Right renal cortex interstitium (tissue), 3 donors: Measurements from ENCODE around the gene EXTL1. TPM values are rescaled to one million over a fixed set of nuclear protein-coding genes. Genes with fewer than 3 reads are reported as not detected.

Experiments used
- DNase-seq, 3 donors: peaks; one replicate each; pipeline ENCODE4 v3.0.0-alpha.2; 2013; ENCODE audit warnings: low read depth in 3 of 3, low spot score in 2 of 3
- polyA plus RNA-seq, 3 donors: library from polyadenylated mRNA; unstranded; fragments of 120-200 nt; gene quantifications; one replicate each; pipeline ENCODE4 v1.2.1, GENCODE V29; 2013; ENCODE audit not compliant: insufficient read length in 3 of 3

Gene EXTL1
- polyA plus RNA-seq, 3 donors = 1.1 to 1.5 (median 1.3) TPM

DNA sequence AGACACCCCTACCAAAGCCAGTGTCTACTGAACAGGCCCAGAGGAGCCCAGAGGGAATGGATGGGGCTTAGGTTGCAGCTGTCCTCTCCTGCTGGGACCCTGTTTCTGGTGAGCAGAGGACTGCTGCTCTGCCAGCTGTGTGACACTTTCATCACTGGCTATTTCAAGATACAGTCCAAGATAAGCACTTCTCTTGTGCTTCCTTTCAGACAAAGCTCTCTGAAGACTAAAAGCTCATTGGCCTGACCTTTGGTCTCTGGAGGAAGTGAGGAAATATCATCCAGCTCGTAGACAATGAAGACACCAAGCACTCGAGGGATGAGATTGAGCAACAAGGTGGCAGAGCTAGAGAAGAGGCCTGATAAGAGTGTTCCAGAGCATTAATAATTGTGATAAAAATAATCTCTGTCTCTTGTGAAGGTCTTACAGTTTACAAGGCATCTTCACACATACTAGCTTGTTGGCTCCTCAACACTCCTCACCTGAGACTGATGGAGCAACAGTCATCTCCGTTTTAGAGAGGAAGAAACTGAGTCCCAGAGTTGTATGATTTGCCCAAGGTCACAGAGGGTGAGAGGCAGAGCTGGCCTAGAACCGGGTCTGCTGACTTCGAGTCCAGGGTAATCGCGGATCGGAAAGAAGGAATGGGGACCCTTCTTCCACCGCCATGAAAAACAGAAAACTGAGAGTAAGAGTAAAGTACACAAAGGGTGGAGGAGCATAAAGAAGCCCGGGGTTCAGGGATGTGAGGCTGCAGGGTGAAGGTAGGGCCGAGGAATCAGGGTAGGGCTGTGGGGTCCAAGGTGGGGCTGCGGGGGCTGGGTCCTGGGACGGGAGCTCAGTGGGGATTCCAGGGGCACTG is 24.4 kb upstream of the EXTL1 start:
- peak in 1 of 3 donors; percentile 17 for DNase-seq

DNA sequence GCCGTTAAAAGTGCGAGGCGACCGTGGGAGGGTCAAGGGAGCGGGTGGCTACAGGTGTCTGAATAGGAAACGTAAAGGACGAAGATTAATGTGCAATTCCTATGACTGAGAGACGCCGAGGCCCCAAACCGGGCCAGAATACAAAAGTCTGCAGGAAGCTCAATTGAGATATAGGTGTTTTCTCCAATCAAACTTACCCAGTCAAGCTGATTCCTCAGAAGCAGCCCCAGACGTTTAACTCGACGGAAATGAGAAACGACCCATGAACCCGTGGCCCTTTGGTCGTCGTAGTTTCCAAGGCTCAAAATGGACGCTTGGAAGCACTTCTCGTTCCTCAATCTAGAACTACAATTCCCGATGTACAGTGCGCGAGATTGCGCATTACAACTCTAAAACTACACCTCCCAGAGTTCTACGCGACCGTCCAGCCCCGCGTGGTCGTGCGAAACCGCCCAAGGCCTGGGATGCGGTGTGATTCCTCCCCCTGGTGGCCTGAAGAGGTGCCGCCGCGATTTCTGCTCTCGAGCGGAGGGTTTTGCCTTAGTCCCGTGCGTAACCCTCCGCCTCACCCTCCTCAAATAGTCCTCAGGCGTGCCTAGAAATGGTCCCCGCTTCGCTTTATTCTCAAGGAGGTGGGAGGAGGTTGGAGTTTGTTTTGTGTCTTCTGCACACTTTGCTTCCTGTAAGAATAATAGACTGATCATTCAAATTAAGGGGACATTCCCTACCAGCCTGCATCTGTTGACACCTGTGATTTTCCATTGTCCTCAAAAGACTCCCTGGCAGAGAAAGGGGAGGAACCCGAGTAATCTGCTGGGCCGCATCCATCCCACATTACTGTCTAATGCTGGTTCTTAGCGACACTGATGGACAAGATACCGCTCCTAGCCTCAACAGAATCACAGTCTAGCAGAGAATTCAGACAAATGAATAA is 23.5 kb upstream of the EXTL1 start, which contains the start of gene PAFAH2:
TSS of gene PAFAH2 (minus strand) at position 236 of the 934 bp plus-strand sequence. CDS start 7,247 bp downstream, outside the sequence.
- peak; percentile 99 for DNase-seq

DNA sequence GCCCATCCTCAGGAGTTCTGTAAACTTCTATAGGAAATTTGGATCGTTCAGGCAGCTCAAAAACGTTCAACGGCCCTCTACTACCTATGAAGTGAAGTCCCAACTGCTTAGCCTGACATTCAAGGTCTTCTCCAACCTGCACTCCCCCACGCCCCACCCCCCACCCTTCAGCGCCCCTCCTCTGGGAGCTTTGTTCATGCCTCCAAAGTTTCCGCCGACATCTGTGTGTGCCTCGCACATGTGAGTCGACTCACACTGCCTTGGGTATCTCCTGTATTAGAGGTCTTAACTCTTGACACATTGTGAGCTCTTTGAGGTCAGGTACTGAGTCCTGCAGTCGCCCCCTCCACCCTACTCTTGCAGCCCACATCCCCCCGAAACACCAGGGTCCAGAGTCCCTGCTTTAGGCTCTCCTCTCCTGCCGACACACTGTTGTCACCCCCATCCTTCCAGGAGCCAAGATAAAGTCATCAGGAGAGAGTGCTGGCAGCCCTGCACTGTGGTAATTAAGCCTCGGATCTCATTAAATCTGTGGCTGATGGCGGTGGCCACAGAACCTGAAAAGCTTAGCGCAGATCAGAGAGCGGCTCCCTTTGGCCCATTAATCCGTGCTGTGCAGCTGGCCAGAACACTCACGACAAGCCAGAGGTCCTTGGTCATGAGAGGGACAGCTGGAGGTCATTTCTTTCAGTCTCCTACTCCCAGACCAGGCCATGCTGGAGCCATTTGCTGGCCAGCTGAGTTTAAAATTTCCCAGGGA is 22.4 kb upstream of the EXTL1 start:
- DNase-seq = no peak

DNA sequence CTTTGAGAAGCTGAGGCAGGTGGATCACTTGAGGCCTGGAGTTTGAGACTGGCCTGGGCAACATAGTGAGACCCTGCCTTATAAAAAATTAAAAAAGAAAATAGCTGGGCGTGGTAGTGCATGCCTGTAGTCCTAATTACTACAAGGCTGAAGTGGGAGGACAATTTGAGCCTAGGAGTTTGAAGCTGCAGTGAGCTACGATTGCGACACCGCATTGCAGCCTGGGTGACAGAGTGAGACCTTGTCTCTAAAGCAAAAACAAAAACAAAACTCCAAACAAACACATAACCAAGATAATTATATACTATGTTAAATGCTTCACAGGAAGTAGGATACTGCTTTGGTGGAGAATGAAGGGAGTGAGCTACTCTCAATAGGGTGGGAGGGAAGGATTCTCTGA is 18.3 kb upstream of the EXTL1 start:
- DNase-seq = no peak

DNA sequence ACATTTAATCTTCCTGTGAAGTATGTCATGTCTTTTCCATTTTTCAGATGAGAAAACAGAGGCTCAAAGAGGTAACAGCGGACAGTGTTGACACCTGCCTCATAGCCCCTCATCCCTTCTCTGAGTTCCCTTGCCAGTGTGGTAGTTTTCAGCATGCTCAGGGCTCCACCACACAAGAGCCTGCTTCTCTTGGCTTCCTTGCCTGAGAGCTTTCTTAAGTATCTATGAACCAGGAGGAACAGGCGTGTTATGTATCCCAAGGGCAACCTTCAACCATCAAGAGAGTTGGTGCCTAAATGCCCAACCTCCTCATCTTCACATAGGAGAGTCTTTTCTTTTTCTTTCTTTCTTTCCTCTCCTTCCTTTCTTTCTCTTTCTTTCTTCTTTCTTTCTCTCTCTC is 17.8 kb upstream of the EXTL1 start:
- DNase-seq = no peak

DNA sequence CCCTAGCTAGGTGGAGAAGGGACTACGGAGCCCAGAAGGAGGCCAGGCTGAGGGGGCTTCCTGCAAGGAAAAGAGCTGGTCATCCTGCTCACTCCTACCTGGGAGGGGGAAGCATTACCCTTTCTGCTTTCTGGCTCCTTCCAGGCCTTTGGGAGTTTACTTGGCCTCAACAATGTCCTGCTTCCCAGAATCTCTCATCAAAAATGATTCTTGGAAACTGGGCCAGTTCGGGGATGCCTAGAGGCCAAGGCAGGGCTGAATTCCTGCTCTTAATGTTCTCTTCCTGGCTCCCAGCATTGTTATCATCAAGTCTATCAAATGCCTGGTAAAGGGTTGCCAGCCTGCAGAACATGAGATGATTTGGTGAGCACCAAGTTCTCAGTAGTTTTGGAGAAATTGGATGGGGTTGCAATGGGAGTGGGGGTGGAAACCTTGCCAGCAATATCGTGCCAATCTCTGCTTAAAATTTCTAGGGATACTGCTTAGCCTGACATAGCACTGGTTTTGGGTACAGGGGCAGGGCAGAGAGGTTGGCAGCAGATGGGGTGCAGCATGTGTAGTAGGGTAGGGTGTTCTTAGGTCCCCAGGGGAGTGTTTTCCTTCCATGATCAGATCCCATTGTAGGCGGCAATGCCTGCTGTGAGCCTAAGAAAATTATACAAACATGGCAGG is 16.0 kb upstream of the EXTL1 start:
- DNase-seq = no peak

DNA sequence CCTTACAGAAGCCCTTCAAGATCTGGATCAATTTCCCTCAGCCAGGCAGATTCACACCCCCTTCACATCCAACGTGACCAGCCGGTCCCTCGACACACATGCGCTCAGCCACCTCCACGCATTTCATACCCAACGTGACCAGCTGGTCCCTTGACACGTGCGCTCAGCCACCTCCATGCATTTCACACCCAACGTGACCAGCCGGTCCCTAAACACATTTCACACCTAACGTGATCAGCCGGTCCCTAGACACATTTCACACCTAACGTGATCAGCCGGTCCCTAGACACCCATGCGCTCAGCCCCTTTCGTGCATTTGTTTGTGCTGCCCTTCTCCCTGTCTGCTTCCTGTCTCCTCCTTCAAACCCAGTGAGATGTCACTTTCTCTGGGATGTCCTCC is 14.9 kb upstream of the EXTL1 start:
- no peak for DNase-seq

DNA sequence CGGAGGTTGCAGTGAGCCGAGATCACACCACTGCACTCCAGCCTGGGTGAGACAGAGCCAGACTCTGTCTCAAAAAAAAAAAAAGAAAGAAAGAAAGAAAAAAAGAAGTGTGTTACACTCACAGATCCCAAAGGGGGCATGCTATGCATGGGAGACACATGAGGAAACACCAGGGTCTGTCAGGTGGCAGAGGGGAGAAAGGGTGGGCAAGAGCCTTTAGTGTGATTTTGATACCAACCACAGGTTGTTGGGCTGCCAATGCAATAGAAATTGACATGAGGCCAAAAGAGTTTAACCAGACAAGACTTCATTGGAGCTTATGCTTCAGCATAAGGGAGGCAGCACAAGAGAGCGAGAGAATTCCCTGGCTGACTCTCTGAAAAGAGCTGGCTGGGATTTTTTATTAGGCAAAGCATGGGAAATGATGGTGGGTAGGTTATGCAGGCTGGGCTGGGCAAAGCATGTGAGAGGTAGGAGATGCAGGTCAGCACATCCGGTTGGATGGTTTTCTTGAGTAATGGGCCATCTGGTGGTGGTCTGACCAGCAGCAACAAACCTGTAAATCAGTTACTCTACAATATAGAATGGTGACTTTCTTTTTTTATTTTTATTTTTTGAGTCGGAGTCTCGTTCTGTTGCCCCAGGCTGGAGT is 11.7 kb upstream of the EXTL1 start:
- no peak for DNase-seq

DNA sequence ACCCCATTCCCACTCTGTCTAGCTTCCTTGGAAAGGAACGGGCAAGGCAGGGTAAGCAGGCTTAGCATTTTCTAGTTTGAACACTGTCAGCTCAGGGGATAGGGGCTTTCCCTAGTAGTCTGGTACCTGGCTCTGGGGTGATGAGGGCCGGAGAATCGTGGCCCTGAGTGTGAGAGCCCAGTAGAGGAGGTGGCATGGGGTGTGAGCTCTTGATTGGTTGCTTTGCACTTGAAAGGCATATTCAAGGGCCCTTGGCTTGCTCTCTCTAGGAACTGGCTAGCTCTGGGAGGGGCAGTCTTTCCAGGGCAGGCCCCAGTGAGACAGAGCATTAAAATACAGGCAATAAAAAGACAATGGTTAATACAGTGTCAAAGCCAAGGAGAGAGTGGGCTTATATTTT is 10.8 kb upstream of the EXTL1 start:
- DNase-seq = no peak

DNA sequence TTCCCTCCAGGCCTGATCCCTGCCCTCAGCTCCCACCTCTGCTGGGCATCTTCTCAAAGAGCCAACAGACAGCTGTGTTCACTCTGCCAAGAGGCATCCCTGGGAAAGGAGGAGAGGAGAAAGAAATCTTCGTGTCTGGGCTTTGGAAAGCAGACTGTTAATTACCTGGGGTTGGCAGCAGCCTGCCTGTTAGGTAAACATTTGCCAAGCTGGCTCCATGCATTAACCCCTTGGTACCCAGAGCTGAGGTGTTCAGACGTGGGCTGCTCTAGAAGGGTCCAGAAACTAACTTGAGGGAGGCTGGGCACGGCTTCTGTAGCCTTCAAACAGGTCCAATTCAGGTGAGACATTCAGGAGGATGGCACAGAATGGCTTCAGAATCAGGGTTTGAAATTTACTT is 8.7 kb upstream of the EXTL1 start:
- no peak for DNase-seq

DNA sequence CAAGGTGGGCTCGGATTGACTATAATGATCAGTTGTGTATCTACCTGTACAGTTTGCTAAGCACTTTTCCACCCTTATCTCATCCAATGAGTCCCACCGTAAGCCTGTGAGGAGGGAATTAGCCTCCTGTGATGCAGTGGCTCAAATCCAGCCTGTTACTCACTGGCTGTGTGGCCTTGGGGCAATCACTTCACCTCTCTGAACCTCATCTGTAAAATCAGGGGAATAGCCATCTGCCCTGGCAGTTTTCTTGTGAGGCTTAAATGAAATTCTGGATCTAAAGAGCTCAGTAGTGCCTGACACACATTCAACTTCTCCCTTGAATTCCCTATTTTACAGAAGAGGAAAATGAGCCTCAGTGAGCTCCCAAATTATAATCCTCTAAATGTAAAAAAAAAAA is 7.4 kb upstream of the EXTL1 start:
- DNase-seq = no peak

DNA sequence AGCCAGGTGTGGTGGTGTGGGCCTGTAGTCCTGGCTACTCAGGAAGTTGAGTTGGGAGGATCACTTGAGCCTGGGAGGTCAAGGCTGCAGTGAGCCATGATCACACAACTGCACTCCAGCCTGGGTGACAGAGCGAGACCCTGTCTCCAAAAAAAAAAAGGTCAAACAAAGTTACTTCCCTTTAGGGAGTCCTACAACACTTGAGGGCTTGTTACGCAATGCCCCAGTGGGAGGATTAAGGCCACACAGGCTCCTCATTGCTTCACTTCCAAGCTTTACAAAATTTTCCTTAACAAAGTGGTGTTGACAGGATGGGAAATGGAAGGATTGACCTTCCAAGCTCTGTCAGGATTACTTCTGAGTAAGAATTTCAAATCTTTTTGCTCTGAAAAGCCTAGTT is 6.2 kb upstream of the EXTL1 start:
- no peak for DNase-seq

DNA sequence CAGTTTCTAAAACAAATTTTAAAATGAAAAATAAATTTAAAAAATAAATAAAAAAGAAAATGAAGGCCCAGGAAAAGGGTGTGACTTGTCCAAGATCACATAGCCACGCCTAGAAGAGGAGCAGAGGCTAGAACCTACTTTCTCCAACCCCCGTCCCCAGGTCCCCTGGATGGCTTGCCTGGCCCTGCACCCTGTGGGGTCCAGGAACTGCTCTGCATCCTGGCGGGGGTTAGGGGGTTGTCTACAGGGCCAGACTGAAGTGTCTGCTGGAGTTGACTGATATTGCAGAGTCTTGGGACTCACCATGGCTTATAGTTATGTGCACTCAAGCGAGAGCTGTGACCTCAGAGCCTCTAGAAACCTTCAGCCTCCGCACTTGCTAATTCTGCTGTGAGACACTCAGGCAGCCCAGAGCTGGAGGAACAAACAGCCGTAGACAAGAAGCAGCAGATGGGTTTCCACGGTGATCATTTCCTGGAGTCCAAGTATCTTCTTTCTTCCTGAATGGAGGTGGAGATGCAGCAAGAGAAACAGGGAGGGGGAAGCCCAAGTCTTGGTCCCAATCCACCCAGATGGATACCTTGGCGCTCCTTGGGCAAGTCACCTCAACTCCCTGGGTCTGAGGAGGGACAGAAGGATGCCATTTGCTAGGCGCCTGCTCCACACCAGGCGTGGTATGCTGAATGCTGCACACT is 5.2 kb upstream of the EXTL1 start:
- DNase-seq = no peak

DNA sequence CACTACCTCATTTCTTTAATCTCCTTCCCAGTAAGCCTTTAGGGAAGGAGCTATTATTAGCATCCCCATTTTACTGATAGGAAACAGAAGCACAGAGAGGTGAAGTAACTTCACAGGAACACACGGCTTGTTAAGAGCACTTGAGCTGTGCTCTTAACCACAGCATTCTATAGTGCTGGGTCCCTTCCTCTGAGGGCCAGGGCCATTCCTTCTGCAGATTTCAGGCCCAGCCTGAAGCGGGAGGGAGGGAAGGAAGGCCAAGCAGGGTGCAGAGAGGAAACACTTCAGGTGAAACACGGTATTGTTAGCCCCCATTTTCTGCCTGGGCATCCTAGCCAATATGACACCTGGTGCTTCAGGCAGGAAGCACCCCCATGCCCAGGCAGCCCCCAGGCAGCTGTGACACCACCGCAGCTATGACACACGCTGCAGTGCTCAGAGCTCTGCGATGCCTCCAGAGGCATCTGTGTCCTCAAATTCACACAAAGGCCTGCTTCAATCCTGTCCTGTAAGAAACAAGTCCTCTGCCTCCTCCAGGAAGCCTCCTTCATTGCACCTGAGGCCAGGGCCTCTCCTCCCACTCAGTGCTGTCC is 4.5 kb upstream of the EXTL1 start:
- no peak for DNase-seq

DNA sequence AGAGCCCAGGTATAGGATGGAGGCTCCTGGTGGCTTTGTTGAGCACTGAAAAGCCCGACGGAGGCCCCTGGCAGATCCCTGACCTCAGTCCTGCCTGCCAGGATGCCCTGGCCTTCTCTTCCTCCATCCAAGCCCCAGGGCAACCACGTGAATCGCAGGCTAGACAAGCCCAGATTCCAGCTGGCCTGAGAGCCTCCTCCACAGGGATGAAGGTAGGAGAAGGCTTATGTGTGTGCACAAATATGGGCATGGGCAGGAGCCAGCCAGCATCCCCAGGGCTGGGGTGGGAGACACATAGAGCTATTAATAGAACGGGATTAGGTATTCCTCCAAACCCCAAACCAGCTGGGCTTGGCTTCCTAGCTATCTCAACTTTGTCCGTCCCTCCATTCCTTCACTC is 4.0 kb upstream of the EXTL1 start:
- no peak for DNase-seq

DNA sequence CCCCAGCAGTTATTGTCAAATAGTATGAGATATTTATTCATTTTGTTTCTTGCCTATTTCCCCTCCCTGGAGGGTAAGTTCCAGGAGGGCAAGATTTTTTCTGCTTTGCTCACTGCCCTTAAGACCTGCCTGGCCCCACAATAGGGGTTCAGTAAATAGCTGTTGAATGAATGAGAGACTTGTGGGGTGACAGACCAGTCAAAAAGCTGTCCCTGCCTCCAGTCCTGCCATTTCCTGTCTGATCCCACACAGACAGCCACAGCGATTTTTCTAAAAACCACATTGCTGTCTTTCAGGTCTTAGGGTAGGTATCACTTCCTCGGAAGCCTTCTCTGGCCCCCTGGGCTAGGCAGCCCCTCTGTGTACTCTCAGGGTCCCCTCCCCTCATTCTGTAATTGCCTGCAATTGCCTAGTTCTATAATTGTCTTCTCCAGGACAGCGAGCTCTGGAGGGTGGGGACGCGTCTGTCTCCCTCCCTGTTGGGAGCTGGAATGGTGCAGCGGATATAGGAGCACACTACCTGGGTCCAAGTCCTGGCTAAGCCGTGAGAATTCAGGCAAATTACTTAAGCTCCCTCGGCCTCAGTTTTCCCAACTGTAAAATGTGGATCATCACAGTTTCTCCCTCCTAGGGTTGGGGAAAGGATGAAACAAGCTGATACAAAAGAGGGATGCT is 1.8 kb upstream of the EXTL1 start:
- DNase-seq = no peak

DNA sequence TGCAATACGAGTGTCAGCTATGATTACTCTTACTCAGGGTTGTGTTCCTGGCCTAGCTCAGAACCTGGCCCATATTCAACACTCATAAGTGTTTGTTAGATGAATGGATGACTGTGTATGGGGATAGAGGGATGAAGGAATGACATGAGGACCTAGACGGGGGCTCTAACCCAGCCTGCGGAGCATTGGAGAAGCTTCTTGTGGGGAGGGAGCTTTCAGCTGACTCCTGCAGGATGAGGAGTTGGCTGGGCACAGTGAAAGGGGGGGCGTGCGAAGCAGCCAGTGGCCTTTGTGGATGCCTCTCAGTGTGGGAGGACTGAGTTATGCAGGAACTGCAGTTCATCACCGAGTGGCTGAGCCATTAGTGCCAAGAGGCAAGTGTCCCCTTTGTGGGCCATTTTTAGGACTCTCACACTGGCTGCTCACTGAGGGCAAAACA is 1.2 kb upstream of the EXTL1 start:
- no peak for DNase-seq

DNA sequence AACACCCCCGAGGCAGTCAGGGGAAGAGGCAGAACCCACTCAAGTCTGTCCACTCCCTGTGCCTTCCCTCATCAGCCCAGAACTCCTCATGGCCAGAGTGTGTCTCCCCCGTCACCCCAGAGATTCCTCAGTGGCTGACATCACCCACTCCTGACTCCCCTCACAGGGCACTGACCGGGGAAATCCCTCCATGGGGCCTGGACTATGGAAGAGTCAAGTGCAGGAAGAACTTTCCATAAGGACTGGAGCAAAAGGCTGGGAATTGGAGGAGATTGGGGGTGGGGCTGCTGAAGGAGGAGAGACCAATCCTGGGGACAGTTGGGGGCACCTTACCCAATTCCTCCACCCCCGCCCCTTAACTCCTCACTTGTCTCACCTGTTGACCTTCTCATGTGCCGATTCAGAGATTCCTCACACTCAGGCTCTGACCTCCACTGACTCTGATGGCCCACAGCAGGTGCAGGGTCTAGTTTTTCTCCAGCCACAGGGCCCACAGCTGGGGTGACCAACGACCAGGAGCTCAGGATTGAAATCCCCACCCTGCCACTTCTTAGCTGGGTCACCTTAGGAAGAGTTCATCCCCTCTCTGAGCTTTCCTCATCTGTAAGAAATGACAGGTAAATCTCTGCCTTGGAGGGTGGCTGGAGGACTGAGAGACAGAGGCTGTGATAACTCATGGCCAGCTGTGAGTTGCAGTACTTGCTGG is 481 bp upstream of the EXTL1 start:
- DNase-seq = no peak
